Left lung (tissue), 10 donors: ENCODE results near the gene CHDH. TPM values are rescaled to one million over a fixed set of nuclear protein-coding genes. Genes with fewer than 3 reads are reported as not detected.

Source experiments
- ATAC-seq: fragments of 200-7000 bp; cut with Tn5 transposase; one replicate; pipeline ENCODE4 v1.9.1; 2020; ENCODE audit warnings: moderate library complexity
- DNase-seq, 4 donors: peaks; one replicate each; pipeline ENCODE4 v3.0.0-alpha.2; 2013 to 2020
- H3K27ac ChIP-seq, 2 donors: fragments of 200-600 bp; sonication (generic) in 1 of 2; one replicate each; pipeline versions ENCODE4 v1.5.0 to v1.8.0; 2020 to 2021
- H3K27me3 ChIP-seq, 2 donors: fragments of 200-600 bp; sonication (generic) in 1 of 2; one replicate each; pipeline versions ENCODE4 v1.5.0 to v1.8.0; 2020 to 2021
- H3K36me3 ChIP-seq, 2 donors: fragments of 200-600 bp; sonication (generic) in 1 of 2; one replicate each; pipeline versions ENCODE4 v1.5.0 to v1.8.0; 2020 to 2021
- H3K4me1 ChIP-seq, 2 donors: fragments of 200-600 bp; one replicate each; pipeline ENCODE4 v1.8.0; 2021
- H3K4me3 ChIP-seq, 2 donors: fragments of 200-600 bp; sonication (generic) in 1 of 2; one replicate each; pipeline versions ENCODE4 v1.5.0 to v1.8.0; 2020 to 2021; ENCODE audit warnings: mild to moderate bottlenecking in 1 of 2
- H3K9me3 ChIP-seq, 2 donors: fragments of 200-600 bp; sonication (generic) in 1 of 2; one replicate each; pipeline versions ENCODE4 v1.5.0 to v1.8.0; 2020 to 2021
- CTCF ChIP-seq, 2 donors: fragments of 200-600 bp; sonication (generic) in 1 of 2; IDR thresholded peaks; one replicate each; pipeline versions ENCODE4 v1.5.0 to v1.8.0; 2021; ENCODE audit warnings: antibody characterized with exemption in 2 of 2
- intact Hi-C, 2 donors: fragments of 100-400 bp; cut with DNase I; formaldehyde crosslinking; loops; one replicate each; pipeline versions ENCODE4 v1.11.2 to v1.14.2; 2022
- polyA plus RNA-seq, 6 donors: library from polyadenylated mRNA; unstranded; fragments of 120-200 nt; gene quantifications; one replicate each; pipeline ENCODE4 v1.2.1, GENCODE V29; 2013; ENCODE audit not compliant: insufficient read length in 6 of 6
- total RNA-seq, 2 donors: library from RNA; stranded (reverse); fragmentation: NEBNext Ultra II Directional; extraction: Animal tissue kit (Norgen Biotek cat#: 25700); gene quantifications; one replicate each; pipeline ENCODE4 v1.2.1, GENCODE V29; 2021
- donor health status: DM: no; HTN: yes; CAD: no.
- donor health status: DM: no; HTN: no; CAD: no.

The CHDH gene
- total and polyA plus RNA-seq, 8 donors = 3.3 to 11.4 (median 4.3) TPM

GRCh38 chr3:53845103-53845880 lies 927 bp downstream of the CHDH start:
- DNase-seq = peak in 3 of 4 donors; percentile 46 to 71 (median 63)
- H3K27ac ChIP-seq = peak overlapping the region; percentile 18 to 39
- no peak for TF ChIP-seq CTCF (IDR thresholded peaks at IDR 0.05)
- H3K27me3 ChIP-seq = peaks cover 0 to 52% of the 10 kb centered on the region in 2 donors
- peak; percentile 71 for ATAC-seq
- intact Hi-C loops = no loop called here
- H3K4me1 ChIP-seq = peaks cover 0 to 24% of the 10 kb centered on the region in 2 donors
- H3K4me3 ChIP-seq = peak overlapping the region; percentile 59 to 62
- no peaks in the 10 kb centered on the region for H3K9me3 ChIP-seq
- H3K36me3 ChIP-seq = no peaks in the 10 kb centered on the region

GRCh38 chr3:53844262-53845102 lies 1.7 kb downstream of the CHDH start:
- DNase-seq (no peak), ATAC-seq (no peak)
- no peaks in the 10 kb centered on the region for H3K9me3 ChIP-seq
- no peak overlapping the region for H3K27ac ChIP-seq
- intact Hi-C loops = no loop called here
- H3K27me3 ChIP-seq = peaks cover 0 to 52% of the 10 kb centered on the region in 2 donors
- no peak overlapping the region for H3K4me3 ChIP-seq
- no peaks in the 10 kb centered on the region for H3K36me3 ChIP-seq
- H3K4me1 ChIP-seq = peaks cover 0 to 24% of the 10 kb centered on the region in 2 donors
- TF ChIP-seq CTCF (IDR thresholded peaks at IDR 0.05) = no peak

GRCh38 chr3:53843195-53844177 lies 2.7 kb downstream of the CHDH start:
- no peaks in the 10 kb centered on the region for H3K9me3 ChIP-seq
- peaks cover 0 to 24% of the 10 kb centered on the region in 2 donors for H3K4me1 ChIP-seq
- H3K4me3 ChIP-seq = no peak overlapping the region
- H3K27ac ChIP-seq = no peak overlapping the region
- H3K36me3 ChIP-seq = no peaks in the 10 kb centered on the region
- TF ChIP-seq CTCF (IDR thresholded peaks at IDR 0.05) = no peak
- ATAC-seq (no peak), DNase-seq (no peak)
- H3K27me3 ChIP-seq = peaks cover 0 to 49% of the 10 kb centered on the region in 2 donors
- intact Hi-C loops = no loop called here

- H3K4me3 ChIP-seq = no peak overlapping the region
- TF ChIP-seq CTCF (IDR thresholded peaks at IDR 0.05) = no peak
- peak in 1 of 4 donors; percentile 64 for DNase-seq
- intact Hi-C loops = no loop called here
- H3K9me3 ChIP-seq = no peaks in the 10 kb centered on the region
- peaks cover 0 to 24% of the 10 kb centered on the region in 2 donors for H3K4me1 ChIP-seq
- H3K36me3 ChIP-seq = no peaks in the 10 kb centered on the region
- ATAC-seq = peak; percentile 27
- H3K27me3 ChIP-seq = peaks cover 0 to 40% of the 10 kb centered on the region in 2 donors
- no peak overlapping the region for H3K27ac ChIP-seq
Measured at GRCh38 chr3:53842436-53843194, 3.6 kb downstream of the CHDH start.
